Panc1 (cell line): ENCODE measurements around the gene ADSL. TPM values are rescaled to one million over a fixed set of nuclear protein-coding genes. Genes with fewer than 3 reads are reported as not detected.

Source experiments
- ATAC-seq: fragments of 200-7000 bp; cut with Tn5 transposase; 2 replicates; pipeline ENCODE4 v1.9.1; 2020; ENCODE audit warnings: mild to moderate bottlenecking, moderate library complexity
- BruUV-seq: library from RNA; stranded (reverse); fragments of 400-500 nt; replicated peaks from 2 replicates; lab custom pipeline; 2021; lab: Mats Ljungman, UMichigan
- CTCF ChIA-PET: fragments of 300-600 bp; sonication (Branson Sonifier 250); formaldehyde crosslinking; loops from one replicate; lab custom pipeline; 2022; ENCODE audit warnings: antibody characterized with exemption; lab: Charles Lee
- POLR2A ChIA-PET: fragments of 300-600 bp; sonication (Branson Sonifier 250); formaldehyde crosslinking; loops from one replicate; lab custom pipeline; 2022; ENCODE audit warnings: antibody characterized with exemption; lab: Charles Lee
- DNase-seq: peaks from one replicate; pipeline ENCODE4 v3.0.0-alpha.2; 2010; ENCODE audit warnings: low read depth, low spot score
- H3K27ac ChIP-seq: 2 replicates; pipeline ENCODE4 v1.5.1; 2011; ENCODE audit warnings: mild to moderate bottlenecking, low read length, inconsistent platforms
- H3K27me3 ChIP-seq: fragments of 200-500 bp; sonication (Bioruptor generic); 2 replicates; pipeline ENCODE4 v1.6.0; 2014; ENCODE audit warnings: low read length, inconsistent platforms; ENCODE audit not compliant: control insufficient read depth, insufficient read depth
- H3K36me3 ChIP-seq: fragments of 200-500 bp; sonication (Bioruptor generic); 2 replicates; pipeline ENCODE4 v1.5.1; 2014; ENCODE audit warnings: inconsistent platforms, mild to moderate bottlenecking, low read length, moderate library complexity; ENCODE audit not compliant: control insufficient read depth, insufficient read depth
- H3K4me1 ChIP-seq: 2 replicates; pipeline ENCODE4 v1.5.1; 2011; ENCODE audit warnings: inconsistent platforms, mild to moderate bottlenecking, low read length, moderate library complexity; ENCODE audit not compliant: control insufficient read depth, insufficient read depth
- H3K4me3 ChIP-seq, 2 experiments: 2 replicates each; pipeline ENCODE4 v1.5.1; 2011 to 2012; ENCODE audit warnings: low read depth in 2 of 2, low read length in 2 of 2, mild to moderate bottlenecking in 2 of 2, inconsistent platforms in 1 of 2, moderate library complexity in 1 of 2
- H3K9me3 ChIP-seq: fragments of 200-500 bp; sonication (Bioruptor generic); 2 replicates; pipeline ENCODE4 v1.5.1; 2014; ENCODE audit warnings: low read depth, mild to moderate bottlenecking, inconsistent platforms, low read length, moderate library complexity; ENCODE audit not compliant: control insufficient read depth, insufficient read depth
- CTCF ChIP-seq: fragments of 450-650 bp; IDR thresholded peaks from 2 replicates; pipeline ENCODE4 v1.5.1; 2017; ENCODE audit warnings: mild to moderate bottlenecking
- POLR2AphosphoS5 ChIP-seq: IDR thresholded peaks from 2 replicates; pipeline ENCODE4 v1.6.1; 2012; ENCODE audit warnings: mild to moderate bottlenecking, low read depth, low read length, moderate library complexity
- REST ChIP-seq, 2 experiments: IDR thresholded peaks; 2 replicates each; pipeline ENCODE4 v1.6.1; 2011 to 2012; ENCODE audit warnings: low read depth in 2 of 2, control low read depth in 1 of 2, low read length in 1 of 2, mild to moderate bottlenecking in 1 of 2, moderate library complexity in 1 of 2; ENCODE audit not compliant: insufficient read depth in 1 of 2
- SIN3A ChIP-seq: IDR thresholded peaks from 2 replicates; pipeline ENCODE4 v1.6.1; 2012; ENCODE audit warnings: low read depth, mild to moderate bottlenecking, low read length, moderate library complexity, borderline replicate concordance; ENCODE audit not compliant: insufficient read depth
- TCF7L2 ChIP-seq: IDR thresholded peaks from 2 replicates; pipeline ENCODE4 v1.6.1; 2011; ENCODE audit warnings: mild to moderate bottlenecking, low read depth, low read length, inconsistent platforms
- in situ Hi-C: cut with HindIII; loops from 2 replicates; pipeline ENCODE4 v1.10.0; 2016; ENCODE audit warnings: low sequenced_read_pairs, low pct_unique_long_range_greater_than_20kb
- intact Hi-C: fragments of 100-400 bp; cut with micrococcal nuclease; formaldehyde crosslinking; loops from one replicate; pipeline ENCODE4 v1.10.0; 2022; ENCODE audit not compliant: unreplicated experiment
- total RNA-seq: library from RNA; stranded (reverse); gene quantifications from one replicate; pipeline ENCODE4 v1.2.1, GENCODE V29; 2021; ENCODE audit not compliant: unreplicated experiment

ADSL gene
- total RNA-seq, 1 experiment from 2014 or later = 107 TPM

- ATAC-seq (no peak), DNase-seq (no peak)
- ChIA-PET POLR2A (no interaction called here), CTCF (no interaction called here)
- no peaks in the 10 kb centered on the region for H3K9me3 ChIP-seq
- peaks cover 29% of the 10 kb centered on the region for H3K36me3 ChIP-seq
- H3K4me3 ChIP-seq = no peak overlapping the region
- intact Hi-C loops = no loop called here
- no peak for TF ChIP-seq TCF7L2
- no peak for TF ChIP-seq POLR2AphosphoS5
- TF ChIP-seq REST (IDR thresholded peaks at IDR 0.05; ENCODE audit: insufficient read depth in 1 of 2, low read depth in 2 of 2, low read length in 1 of 2) = no peak
- TF ChIP-seq SIN3A = no peak
- no peak for TF ChIP-seq CTCF
- H3K27me3 ChIP-seq = no peaks in the 10 kb centered on the region
- BruUV-seq = no TSS peak
- H3K4me1 ChIP-seq = no peaks in the 10 kb centered on the region
- no peak overlapping the region for H3K27ac ChIP-seq
- in situ Hi-C loops = no loop called here
Measured at GRCh38 chr22:40361100-40361499, 14.8 kb downstream of the ADSL start.

GRCh38 chr22:40363059-40363458 is 16.8 kb downstream of the ADSL start:
- POLR2A ChIA-PET = no interaction called here
- Histone ChIP-seq H3K4me3 (no peak overlapping the region), H3K36me3 (peaks cover 32% of the 10 kb centered on the region), H3K27ac (no peak overlapping the region), H3K9me3 (no peaks in the 10 kb centered on the region), H3K27me3 (no peaks in the 10 kb centered on the region), H3K4me1 (no peaks in the 10 kb centered on the region)
- no peak for DNase-seq
- in situ Hi-C loops (no loop called here), intact Hi-C loops (no loop called here)
- CTCF ChIA-PET = no interaction called here
- no peak for ATAC-seq
- TF ChIP-seq CTCF (no peak), SIN3A (no peak), POLR2AphosphoS5 (no peak), TCF7L2 (no peak), REST (IDR thresholded peaks at IDR 0.05; ENCODE audit: insufficient read depth in 1 of 2, low read depth in 2 of 2, low read length in 1 of 2) (no peak)
- no TSS peak for BruUV-seq
